Measurements from ENCODE around the gene CUL5. TPM values are rescaled to one million over a fixed set of nuclear protein-coding genes. Genes with fewer than 3 reads are reported as not detected.

CUL5 gene
- total RNA-seq = 18.5 and 22.2 TPM in 2 replicates

GRCh38 chr11:108008656-108009496 is at the start of gene CUL5:
TSS of gene CUL5 (plus strand) at chr11:108008898. CDS start at chr11:108009349, 451 bp downstream.

GRCh38 chr11:108121274-108122155 is 112.8 kb downstream of the CUL5 start, which contains the start of gene ACAT1:
TSS of gene ACAT1 (plus strand) at chr11:108121567. CDS start at chr11:108121607, 40 bp downstream.

Other genes starting within 250 kb of the CUL5 start
- gene SLC35F2, start 150.1 kb upstream of the CUL5 start, total RNA-seq = 36.6 and 42.5 TPM in 2 replicates
- 0.60 TPM in 1 of 2 replicates, not detected in the other for gene RAB39A, start 80.5 kb upstream of the CUL5 start, total RNA-seq
- gene ACAT1, start 112.7 kb downstream of the CUL5 start, total RNA-seq = 193 and 238 TPM in 2 replicates
- gene NPAT, start 213.7 kb downstream of the CUL5 start, total RNA-seq = 9.5 and 10.4 TPM in 2 replicates
- gene ATM, start 214.2 kb downstream of the CUL5 start, total RNA-seq = 22.3 and 23.7 TPM in 2 replicates